HG03558 (cell line): ENCODE measurements around the gene PFKL.

Experiments used
- ATAC-seq: cut with Tn5 transposase; IDR thresholded peaks from one replicate; pipeline ENCODE4 v1.9.1; 2021; ENCODE audit warnings: moderate number of reproducible peaks; ENCODE audit not compliant: unreplicated experiment; ENCODE audit errors: extremely low read depth

PFKL gene

DNA sequence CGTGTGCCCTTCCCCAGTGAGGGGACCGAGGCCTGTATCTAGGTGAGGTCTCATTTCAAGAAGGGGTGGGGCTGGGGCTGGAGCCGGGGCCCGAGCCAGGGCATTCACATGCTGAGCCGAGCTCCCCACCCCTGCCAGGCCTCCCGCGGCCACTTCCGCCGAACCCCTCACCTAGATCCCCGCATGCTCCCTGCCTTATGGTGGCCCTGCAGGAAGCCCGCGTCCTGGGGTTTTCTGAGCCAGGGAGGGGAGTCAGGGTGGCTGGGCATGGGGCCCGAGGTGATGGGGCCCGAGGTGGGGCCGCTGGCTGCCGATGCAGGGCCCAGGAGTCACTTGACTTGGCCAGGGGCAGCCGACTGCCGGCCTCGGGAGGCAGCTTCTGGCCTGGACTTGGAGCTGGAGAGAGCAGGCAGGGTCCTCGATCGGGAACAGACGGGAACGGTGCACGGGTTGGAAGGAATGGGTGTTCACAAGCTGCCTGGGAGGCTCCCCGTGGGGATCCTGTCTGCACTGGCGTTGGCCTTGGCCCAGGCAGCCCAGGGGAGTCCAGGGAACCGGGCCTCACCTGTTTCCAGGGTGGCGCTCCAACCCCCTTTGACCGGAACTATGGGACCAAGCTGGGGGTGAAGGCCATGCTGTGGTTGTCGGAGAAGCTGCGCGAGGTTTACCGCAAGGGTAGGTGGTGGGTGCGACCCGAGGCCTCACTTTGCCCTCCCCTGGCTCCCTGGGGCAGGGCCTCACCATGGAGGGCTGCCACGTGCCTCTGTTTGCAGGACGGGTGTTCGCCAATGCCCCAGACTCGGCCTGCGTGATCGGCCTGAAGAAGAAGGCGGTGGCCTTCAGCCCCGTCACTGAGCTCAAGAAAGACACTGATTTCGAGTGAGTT, 25.8 kb downstream of the PFKL start:
- no peak for ATAC-seq

DNA sequence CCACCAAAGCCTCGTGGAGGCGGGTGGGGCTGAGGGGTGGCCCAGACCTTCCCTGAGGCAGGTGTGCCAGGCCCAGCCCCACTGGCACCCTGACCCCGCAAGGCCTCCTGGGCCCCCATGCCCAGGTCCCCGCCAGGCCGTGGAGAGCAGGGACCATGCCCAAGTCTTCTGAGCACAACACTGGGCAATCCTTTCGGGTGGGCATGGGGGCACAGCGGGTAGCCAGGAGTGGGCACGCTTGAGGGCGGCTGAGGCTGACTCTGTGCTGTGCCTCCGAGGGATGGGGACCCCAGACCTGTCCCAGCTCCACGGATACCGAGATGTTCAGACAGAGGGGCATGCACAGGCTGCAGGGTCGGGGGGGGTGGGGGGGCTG, 26.4 kb downstream of the PFKL start:
- no peak for ATAC-seq

DNA sequence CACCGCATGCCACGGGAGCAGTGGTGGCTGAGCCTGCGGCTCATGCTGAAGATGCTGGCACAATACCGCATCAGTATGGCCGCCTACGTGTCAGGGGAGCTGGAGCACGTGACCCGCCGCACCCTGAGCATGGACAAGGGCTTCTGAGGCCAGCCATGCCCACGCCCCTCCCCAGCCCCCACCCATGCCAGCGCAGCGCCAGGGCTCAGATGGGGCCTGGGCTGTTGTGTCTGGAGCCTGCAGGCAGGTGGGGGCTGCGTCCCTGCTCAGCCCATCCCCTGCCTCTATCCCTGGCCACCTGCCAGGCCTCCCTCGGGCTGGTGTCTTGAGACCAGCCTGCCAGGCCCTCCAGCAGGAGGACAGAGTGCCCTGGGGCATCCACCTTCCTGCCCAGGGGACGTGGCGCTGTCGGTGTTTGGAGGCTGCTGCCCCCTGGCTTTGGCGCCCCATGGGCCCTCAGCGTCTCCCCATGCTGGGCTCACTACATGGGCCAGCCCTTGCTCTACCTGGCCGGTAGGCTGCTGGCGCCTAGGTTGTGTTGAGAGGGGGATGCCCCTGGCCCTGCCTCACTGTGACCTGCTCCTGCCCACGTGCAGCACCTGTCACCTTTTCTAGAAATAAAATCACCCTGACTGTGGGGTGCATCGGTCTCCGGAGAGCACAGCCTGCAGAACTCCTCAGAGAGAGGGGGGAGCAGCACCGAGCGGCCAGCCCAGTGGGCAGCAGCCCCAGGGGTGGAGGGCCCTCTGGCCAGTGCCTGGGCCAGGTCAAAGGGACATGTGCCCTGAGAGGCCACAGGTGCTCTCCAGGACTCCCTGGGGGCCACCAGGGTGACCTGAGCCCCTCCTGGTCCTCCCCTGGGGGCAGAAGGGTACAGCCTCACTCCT, 27.1 kb downstream of the PFKL start:
- no peak for ATAC-seq

DNA sequence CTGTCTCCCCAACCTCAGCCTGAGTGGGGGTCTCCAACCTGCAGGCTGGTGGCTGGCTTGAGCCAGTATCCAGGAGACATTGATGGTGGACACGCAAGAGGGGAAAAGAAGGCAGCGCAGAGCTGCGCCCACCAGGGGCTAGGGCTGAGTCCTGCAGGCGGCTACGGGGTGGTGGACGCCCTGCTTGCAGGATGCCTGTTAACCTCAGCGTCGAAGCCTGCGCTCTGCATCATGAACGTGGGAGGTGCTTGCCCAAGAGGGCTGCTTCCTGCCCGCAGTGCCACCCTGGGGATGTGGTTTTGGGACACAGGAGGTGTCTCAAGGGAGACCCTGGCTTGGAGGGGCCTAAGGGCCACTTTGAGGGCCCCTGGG, 27.7 kb downstream of the PFKL start:
- no peak for ATAC-seq

DNA sequence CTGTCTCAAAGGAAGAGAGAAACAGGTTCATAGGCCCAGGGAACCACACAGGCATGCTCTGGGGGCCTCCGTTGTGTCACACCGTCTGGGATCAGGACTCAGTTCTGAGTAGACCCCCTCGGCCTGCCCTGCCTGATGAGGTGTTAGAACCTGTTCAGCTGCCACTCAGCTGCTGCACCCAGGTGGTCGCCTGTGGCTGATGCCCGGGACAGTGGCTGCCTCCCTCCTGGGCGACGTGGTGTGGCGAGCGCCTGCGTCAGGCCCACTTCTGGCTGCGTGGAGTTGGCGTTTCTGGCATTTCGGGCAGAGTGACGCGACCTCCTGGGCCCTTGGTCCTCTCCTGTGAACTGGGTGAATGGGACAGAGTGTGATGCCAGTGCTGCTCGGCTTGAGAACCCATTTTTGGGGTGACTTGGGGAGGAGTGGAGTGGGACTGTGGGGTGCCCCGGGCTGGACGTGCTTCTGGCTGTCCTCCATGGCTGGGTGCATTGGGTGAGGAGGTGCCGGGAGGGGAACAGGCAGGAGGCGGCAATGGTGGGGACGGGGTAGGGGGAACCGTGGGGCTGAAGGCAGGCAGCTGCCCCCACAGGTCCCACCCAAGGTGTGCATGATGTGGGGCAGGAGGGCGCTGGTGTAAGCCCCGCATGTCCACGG, 28.5 kb downstream of the PFKL start:
- no peak for ATAC-seq

DNA sequence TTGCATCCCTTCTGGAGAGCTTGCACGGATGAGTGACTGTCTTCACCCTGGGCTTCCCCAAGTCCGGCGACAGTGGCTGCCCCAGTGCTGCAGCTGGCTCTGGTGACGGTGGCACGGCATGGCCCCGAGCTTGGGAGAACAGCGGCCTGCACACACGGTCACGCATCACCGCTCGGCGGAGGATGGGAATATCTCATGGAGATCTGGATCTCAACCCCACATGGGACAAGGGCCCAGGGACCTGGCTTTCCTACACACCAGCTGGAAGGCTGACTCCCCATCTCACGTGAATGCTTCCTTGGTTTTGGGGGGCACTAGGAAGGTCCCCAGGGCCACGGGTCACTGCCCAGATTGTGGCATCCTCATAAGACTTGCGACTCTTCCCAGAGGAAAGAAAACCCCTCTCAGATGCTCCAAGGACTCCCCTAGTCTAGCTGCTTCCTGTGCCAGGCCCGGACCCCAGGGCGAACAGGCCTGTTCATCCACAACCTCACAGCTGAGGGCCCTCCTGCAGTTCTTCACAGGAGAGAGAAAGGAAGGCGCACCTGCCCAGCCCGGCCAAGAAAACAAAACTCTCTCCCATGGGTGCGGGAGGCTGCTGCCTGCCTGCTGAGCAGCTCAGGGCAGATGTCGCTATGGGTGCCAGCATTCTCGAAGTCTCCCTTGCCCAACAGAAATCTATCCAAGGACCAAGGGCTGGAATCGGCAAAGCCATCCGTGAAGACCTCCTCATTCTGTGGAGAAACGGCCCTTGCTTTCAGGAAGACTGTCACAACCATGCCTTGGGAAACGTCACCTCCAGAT, 29.4 kb downstream of the PFKL start:
- ATAC-seq = no peak

DNA sequence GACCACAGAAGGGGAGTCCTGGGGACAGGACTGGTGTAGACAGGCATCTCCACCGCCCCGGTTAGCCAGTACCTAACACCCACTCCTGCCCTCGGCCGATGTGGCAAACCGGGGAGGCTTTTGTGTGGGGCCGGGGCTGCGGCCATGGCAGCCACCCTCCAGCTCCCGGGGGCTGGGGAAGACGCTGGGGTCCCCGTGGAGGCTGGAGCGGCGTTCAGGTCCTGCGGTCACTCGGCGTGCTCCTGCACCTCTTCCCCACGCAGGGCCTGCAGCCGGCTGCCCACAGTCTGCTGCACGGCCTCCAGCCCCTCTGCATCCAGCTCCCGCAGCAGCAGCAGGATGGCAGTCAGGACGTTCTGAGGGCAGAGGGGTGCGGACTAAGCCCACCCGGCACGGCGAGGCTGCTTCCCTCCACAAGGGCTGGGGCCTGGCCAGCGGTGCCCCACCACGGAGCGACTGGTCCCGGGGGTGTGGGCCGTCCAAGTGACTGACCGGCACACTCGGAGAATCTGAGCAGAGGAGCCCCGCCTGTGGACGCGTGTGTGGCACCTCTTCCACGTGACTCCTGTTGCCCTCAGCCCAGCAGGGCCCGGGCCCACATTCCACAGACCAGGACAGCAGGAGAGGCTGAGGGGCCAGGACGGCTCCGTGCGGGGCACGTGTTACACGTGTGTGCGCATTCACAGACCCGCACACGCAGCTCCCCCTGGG, 30.3 kb downstream of the PFKL start:
- ATAC-seq = no peak

DNA sequence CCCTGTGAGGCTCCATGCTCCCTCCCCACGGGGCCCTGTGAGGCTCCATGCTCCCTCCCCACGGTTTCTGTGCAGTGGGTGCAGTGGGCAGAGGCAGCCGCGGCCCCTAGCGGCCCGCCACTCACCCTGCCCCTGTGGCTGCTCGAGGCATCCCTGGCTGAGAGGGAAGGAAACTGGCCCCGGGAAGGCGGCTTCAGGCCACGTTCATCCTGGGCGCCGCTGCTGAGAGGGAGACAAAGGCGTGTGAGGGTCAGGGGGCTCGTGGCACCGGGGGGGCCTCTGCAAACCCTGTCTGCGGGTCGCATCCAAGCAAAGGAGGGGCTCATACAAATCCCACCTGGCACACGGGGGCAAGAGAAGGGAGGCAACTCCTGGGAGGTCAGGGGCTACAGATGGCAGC, 30.8 kb downstream of the PFKL start:
- no peak for ATAC-seq

DNA sequence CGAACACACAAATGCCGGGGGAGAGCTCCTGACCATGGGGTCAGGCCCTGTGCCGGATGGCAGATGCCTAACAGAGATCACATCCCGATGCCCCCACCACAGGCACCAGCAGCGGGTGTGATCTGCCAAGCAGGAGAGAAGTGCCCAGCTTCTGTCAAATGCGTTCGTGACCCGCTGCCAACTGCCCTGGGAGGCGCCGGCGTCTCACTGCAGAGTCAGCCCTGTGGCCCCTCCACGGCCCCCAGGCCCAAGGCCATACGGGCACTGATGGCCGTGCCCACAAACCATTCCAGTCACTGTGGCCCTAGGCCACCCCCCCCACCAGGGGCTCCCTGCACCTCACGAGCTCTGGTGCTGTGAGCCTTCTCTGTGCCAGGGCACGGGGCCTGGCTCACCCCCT, 31.4 kb downstream of the PFKL start:
- no peak for ATAC-seq

DNA sequence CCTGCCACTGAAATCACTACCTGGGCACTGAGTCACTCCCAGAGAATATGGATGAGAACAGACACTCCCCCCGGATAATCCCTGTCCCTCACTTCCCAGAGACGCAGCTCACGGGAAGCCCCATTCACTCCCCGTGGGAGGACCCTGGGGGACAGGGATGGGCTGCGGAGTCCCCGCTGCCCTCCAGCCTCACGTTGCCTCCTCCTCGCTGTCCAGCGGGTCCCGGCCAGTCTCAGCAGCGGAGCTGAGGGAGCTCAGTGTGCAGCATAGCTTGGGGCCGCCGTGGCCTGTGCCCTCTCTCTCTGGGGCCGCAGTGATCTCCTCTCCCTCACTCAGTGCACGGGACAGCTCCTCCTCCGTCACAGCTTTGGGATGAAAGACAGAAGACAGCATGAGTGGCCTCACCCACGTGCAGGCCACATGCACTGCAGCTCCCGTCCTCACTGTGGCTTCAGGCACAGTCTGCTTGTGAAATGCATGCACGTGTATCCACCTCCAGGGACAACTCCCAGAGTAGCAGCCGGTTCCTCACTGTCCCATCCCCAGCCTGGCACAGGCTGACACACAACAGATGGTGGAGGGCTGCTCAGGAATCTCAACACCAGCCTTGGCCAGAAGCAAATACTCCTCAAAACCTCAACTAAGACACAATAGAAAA, 31.9 kb downstream of the PFKL start:
- ATAC-seq = no peak

DNA sequence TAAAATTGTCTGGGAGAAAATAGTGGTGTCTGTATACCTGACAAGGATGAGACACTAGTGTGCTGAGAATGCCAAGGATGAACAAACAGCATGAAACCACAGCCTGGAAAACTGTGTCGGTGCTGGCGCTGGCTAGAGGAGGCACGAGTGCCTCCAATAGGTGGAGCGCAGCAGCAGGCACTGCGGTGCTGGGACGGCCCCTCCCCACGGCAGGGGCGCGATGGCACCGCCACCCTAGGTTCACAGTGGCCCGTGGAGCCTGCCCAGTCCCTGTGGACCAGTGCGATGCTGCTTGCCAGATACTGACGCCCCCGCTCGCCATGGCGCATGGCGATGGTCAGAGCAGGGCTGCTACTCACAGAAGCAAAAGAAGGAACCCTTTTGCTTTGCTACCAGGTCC, 32.5 kb downstream of the PFKL start:
- no peak for ATAC-seq

DNA sequence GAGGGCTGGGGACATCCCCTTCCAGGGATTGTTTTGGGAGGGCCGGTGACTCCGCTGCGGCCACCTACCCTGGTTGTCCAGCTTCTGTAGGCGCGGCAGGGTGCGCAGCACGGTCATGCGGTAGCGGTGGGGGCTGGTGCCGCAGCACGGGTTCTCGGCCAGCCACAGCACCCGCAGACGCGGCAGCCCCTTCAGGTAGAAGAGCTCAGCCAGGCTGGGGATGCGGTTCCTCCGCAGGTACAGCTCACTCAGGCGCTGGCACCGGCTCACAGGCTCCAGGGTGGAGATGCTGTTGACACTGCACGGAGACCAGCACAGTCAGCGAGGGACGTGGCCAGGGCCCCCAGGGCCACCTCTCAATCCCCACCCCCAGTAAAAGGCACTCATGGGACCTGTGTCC, 33.1 kb downstream of the PFKL start:
- no peak for ATAC-seq

DNA sequence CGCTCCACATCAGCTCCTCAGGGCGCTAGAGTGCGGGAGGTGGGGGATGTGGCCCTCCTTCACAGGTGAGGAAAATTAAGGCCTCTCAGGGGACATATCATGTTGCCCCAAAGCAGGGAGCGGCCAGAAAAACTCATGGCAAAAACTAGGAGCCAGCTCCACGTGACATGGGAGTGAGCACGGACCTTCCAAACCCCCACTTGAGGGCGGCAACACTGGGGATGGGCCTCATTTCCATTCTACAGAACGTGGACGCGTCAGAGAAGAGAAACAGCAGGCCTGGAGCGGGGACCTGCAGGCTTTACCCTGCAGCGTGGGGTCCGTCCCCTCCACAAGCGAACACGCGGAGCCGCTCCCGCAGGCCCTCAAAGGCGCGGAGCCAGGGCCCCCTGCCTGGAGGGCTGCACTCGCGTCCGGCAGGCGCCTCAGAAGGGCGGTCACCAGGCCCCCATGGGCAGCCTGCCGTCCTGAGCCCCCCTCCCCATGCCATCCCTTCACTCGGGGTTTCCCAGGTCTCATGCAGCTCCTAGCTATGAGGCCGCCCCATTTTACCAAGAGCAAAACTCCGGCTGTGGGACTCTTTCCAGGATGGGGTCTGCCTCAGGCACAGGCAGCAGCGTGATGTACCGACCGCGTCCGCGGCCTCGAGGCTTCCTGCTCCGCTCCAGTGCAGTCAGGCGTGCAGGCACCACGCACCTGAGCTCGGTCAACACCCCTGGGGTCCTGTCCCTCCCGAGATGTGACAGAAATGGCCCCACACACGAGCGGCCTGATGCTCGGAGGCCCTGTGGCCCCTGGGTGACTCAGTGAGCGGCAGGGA, 33.9 kb downstream of the PFKL start:
- ATAC-seq = no peak

DNA sequence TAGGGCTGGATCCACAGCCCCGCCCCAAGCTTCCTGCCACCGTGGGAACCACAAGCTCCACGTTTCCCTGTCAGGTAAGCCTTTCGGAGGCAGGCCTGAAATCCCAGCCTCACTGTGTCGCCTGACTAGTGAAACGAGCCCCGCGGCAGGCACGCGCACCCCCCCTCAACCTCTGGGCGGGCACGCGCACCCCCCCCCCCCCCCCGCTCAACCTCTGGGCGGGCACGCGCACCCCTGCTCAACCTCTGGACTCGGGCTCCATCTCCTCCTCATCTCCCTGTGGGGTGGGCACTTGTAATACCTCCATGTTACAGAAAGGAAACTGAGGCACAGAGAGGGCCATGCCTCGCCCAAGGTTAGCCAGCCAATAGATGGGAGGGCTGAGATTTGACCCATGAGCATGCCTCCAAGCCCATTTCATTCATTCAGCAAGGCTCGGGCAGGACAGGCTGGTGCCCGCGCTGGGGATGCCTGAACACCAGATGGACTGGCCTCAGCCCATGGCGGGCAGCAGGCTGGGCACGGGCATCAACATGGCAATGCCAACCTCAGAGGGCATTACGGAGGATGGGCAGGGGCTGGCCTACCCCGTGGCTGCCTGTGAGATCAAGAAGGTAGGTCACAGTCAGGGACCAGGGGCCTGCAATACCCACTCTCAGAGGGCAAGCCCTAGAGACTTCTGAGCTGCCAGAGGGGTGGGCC, 34.6 kb downstream of the PFKL start:
- no peak for ATAC-seq

DNA sequence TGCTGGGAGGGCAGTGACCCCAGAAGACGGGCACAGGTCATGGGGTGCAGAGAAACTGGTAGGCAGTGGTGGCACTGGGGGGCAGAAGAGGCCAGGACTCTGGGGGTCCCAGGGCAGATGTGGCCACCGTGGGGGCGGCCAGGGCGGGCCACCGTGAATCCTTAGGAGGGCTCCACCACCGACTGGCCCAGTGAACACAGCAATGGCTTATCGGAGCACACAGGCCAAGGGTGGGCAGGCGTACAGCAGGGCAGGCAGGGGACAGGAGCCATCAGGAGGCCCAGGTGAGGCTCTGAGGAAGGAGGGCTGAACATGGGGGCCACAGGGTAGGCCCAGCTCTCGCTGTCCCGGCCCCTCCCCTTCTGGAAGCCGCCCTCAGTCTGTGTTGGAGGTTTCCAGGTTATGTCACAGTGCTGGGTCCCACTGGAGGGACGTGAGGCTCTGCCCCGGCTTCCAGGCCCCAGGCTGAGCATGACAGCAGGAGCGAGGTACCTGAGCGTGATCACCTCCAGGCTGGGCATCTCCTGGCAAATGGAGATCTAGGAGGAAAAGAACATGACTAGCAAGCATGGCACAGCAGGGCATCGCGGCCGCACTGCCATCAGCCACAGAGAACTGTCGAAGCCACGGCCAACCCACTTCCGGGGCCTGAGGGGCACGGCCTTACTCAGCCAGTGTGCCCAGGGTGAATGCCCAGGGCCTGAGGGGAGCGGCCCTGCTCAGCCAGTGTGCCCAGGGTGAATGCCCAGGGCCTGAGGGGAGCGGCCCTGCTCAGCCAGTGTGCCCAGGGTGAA, 35.6 kb downstream of the PFKL start:
- ATAC-seq = no peak

DNA sequence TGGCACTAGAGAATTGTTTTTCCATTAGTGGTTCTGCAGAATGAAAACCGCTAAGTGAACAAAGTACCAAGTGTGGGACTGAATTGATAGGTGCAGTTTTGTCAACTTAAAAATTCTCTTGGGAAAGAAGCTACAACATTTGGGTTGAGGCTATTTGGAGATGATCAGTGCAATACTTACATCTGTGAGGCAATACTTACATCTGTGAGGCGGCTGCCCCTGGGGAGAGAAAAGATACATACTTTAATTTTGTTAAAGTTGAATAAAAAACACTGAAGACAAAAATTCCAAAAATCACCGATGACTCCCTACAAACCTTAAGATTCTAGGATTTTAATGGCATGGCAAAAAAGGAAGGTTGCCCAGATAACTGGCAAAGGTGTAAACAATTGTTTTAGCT, 37.6 kb downstream of the PFKL start:
- no peak for ATAC-seq
